Measurements from ENCODE around the gene CTXN3. TPM values are rescaled to one million over a fixed set of nuclear protein-coding genes. Genes with fewer than 3 reads are reported as not detected.

CTXN3 gene
- total and polyA plus RNA-seq, 8 donors = 0.10 to 0.17 TPM; not detected in 6

GRCh38 chr5:127612441-127613141, 36.3 kb upstream of the CTXN3 start:
- Histone ChIP-seq H3K27ac (no peak overlapping the region), H3K9me3 (no peaks in the 10 kb centered on the region), H3K4me3 (no peak overlapping the region), H3K4me1 (no peaks in the 10 kb centered on the region), H3K36me3 (no peaks in the 10 kb centered on the region), H3K27me3 (no peaks in the 10 kb centered on the region)
- TF ChIP-seq CTCF (IDR thresholded peaks at IDR 0.05) = no peak
- ATAC-seq (no peak), DNase-seq (no peak)
- intact Hi-C loops (cut with DNase I) = no loop called here

GRCh38 chr5:127615916-127616315, 33.0 kb upstream of the CTXN3 start:
- no peak overlapping the region for H3K27ac ChIP-seq
- TF ChIP-seq CTCF (IDR thresholded peaks at IDR 0.05) = no peak
- DNase-seq (no peak), ATAC-seq (no peak)
- H3K27me3 ChIP-seq = no peaks in the 10 kb centered on the region
- intact Hi-C loops (cut with DNase I) = no loop called here
- no peak overlapping the region for H3K4me3 ChIP-seq
- H3K9me3 ChIP-seq = no peaks in the 10 kb centered on the region
- H3K4me1 ChIP-seq = no peaks in the 10 kb centered on the region
- H3K36me3 ChIP-seq = no peaks in the 10 kb centered on the region

- no peak overlapping the region for H3K27ac ChIP-seq
- H3K4me3 ChIP-seq = no peak overlapping the region
- DNase-seq (no peak), ATAC-seq (no peak)
- no peaks in the 10 kb centered on the region for H3K4me1 ChIP-seq
- TF ChIP-seq CTCF (IDR thresholded peaks at IDR 0.05) = no peak
- H3K36me3 ChIP-seq = no peaks in the 10 kb centered on the region
- no peaks in the 10 kb centered on the region for H3K9me3 ChIP-seq
- no peaks in the 10 kb centered on the region for H3K27me3 ChIP-seq
- intact Hi-C loops (cut with DNase I) = no loop called here
These were observed 28.9 kb upstream of the CTXN3 start for GRCh38 chr5:127619908-127620479.

GRCh38 chr5:127621601-127622325, 27.1 kb upstream of the CTXN3 start:
- Histone ChIP-seq H3K4me1 (no peaks in the 10 kb centered on the region), H3K4me3 (no peak overlapping the region), H3K9me3 (no peaks in the 10 kb centered on the region), H3K27ac (no peak overlapping the region), H3K36me3 (no peaks in the 10 kb centered on the region), H3K27me3 (no peaks in the 10 kb centered on the region)
- ATAC-seq (no peak), DNase-seq (no peak)
- intact Hi-C loops (cut with DNase I) = no loop called here
- no peak for TF ChIP-seq CTCF (IDR thresholded peaks at IDR 0.05)

GRCh38 chr5:127634007-127634406, 14.9 kb upstream of the CTXN3 start:
- no peak for TF ChIP-seq CTCF (IDR thresholded peaks at IDR 0.05)
- Histone ChIP-seq H3K36me3 (no peaks in the 10 kb centered on the region), H3K27me3 (no peaks in the 10 kb centered on the region), H3K9me3 (no peaks in the 10 kb centered on the region), H3K4me1 (no peaks in the 10 kb centered on the region), H3K27ac (no peak overlapping the region), H3K4me3 (no peak overlapping the region)
- ATAC-seq = no peak
- no peak for DNase-seq
- intact Hi-C loops (cut with DNase I) = no loop called here

All from left lung (tissue), 10 donors.